OCI-LY7 (cell line): Measurements from ENCODE around the gene GPR78.

Source experiments
- EZH2phosphoT487 ChIP-seq: fragments of 200-600 bp; sonication (generic); IDR thresholded peaks from 2 replicates; pipeline ENCODE4 v1.6.1; 2018; ENCODE audit warnings: low read depth, borderline replicate concordance, mild to moderate bottlenecking, mixed run types, antibody characterized with exemption, low read length, moderate library complexity, mixed read lengths
- TF ChIP-seq, protein P1 (sequence below): fragments of 200-600 bp; sonication (generic); conservative IDR thresholded peaks from 2 replicates; pipeline ENCODE4 v1.5.1; 2014; ENCODE audit warnings: mild to moderate bottlenecking, antibody characterized with exemption, low read length, moderate library complexity, mixed read lengths

DNA sequence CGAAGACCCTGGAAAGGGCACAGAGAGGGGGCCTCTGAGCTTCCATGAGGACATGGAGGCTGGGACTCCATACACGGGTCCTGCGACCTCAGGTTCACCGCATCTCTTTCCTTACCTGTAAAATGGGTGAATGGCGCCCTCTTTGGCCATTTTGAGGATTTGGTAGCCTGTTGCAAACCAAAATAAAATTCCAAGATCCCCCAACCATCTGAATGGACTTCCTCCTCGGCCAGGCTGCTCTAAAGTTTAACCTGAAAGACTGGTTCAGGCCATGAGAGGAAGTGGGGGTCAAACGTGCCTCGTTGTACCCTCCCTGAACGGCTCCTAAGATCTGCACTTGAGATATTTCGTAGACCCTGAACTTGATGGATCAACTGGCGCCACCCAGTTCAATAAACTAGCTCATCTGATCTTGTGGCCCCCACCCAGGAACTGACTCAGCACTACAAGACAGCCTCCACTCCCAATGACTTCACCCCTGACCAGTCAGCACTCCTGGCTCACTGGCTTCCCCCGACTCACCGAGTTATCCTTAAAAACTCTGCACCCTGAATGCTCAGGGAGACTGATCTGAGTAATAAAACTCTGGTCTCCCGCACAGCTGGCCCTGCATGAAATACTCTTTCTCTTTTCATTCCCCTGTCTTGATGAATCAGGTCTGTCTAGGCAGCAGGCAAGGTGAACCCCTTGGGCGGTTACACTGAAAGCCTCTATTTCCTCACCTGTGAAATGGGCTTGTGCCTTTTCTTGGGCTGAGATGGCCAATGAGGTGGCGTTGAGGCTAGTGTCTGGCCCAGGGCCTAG lies 32.9 kb upstream of the GPR78 start:
- TF ChIP-seq, protein P1, sequence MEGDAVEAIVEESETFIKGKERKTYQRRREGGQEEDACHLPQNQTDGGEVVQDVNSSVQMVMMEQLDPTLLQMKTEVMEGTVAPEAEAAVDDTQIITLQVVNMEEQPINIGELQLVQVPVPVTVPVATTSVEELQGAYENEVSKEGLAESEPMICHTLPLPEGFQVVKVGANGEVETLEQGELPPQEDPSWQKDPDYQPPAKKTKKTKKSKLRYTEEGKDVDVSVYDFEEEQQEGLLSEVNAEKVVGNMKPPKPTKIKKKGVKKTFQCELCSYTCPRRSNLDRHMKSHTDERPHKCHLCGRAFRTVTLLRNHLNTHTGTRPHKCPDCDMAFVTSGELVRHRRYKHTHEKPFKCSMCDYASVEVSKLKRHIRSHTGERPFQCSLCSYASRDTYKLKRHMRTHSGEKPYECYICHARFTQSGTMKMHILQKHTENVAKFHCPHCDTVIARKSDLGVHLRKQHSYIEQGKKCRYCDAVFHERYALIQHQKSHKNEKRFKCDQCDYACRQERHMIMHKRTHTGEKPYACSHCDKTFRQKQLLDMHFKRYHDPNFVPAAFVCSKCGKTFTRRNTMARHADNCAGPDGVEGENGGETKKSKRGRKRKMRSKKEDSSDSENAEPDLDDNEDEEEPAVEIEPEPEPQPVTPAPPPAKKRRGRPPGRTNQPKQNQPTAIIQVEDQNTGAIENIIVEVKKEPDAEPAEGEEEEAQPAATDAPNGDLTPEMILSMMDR = peak; percentile 71
- TF ChIP-seq EZH2phosphoT487 = no peak
